ENCODE measurements around the gene CD247.
"Not testable (repeated sequence)": the region's sequence is repeated elsewhere in the genome, so short reads cannot be mapped to it uniquely, and the experiment has no call there.

CD247 gene

GRCh38 chr1:167518331-167518700 lies at the start of gene CD247:
Gene CD247, minus strand, starts transcription at chr1:167518529. Its CDS starts 64 bp downstream, at chr1:167518465.
- no peak for FAIRE-seq

DNA sequence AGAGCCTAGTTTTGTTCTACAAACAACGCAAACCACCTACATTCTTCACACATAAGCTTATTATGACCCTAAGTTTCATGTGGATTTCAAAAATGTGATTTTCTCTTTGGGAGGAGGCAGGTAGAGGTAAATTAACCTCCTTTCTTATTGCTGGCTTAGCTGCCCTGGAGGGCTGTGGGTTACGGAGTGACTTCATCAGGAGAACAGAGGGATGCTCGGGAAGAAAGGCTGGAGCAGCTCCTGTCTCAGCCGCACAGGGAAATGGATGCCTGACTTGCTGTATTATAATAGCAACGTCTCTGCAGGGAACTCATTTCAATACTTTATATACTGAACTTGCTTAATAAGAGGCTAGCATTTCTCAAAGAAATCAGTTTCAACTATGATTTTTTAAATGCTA lies 49.3 kb upstream of the CD247 start:
- FAIRE-seq, result no peak

GRCh38 chr1:167566766-167567165 lies 48.4 kb upstream of the CD247 start:
- FAIRE-seq, result no peak

GRCh38 chr1:167565922-167566321 lies 47.6 kb upstream of the CD247 start:
- no peak for FAIRE-seq

DNA sequence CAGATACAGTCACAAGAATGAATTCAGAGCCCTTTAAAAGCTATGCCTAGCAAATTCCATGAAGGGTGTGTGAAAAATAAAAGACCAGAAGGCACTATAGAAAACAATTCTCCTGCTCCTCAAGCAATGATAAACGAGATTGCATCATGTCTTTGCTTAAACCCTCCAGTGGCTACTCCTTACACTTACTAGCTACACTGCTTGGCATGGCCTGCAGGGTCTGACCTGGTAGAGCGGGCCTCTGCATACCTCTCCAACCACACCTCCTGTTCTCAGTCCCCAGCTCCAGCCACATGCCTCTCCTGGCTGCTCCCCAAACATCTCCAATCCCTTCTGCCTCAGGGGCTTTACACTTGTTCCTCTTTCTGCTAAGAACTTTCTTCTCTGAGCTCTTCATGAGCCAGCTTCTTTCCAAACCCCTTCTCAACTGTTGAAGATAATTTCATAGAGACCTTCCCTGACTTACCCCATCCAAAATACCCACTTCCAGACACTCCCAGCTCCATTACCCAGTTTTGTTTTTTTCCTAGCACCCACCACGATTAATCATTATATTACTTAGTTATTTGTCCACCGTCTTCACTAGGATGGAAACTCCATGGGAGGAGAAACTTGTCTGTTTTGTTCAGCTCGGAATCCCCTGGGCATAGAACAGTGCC lies 46.4 kb upstream of the CD247 start:
- FAIRE-seq, result no peak

DNA sequence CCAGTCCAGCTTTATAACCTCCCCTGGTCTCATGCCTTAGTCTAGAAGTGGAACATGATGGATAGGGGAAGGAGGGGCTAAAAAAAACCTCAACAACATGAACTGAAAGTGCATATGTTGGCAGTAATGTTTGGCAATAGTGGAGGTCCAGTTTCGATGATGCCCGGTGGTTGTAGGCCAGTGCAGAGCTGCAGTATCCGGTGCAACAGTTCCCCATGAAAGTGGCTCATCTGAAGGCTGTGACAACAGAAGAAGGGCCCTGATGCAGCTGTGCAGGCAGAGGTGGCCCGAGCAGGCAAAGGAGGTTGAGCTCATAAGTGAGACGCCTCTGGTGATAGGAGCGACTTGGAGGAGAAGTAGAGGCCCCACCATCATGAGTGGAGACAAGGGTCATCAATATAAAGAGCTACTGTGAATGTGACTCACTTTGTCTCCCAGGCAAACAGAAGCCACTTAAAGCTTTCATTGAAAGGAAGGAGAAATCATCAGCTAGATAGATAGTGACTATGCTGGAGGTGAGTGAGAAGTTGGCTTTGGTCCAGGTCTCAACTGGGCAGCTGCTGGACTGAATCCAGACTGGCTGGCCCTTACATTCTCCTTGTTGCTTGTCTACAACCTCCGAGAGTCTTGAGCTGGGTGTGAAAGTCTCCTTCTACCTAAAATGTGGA lies 45.4 kb upstream of the CD247 start:
- no peak for FAIRE-seq

DNA sequence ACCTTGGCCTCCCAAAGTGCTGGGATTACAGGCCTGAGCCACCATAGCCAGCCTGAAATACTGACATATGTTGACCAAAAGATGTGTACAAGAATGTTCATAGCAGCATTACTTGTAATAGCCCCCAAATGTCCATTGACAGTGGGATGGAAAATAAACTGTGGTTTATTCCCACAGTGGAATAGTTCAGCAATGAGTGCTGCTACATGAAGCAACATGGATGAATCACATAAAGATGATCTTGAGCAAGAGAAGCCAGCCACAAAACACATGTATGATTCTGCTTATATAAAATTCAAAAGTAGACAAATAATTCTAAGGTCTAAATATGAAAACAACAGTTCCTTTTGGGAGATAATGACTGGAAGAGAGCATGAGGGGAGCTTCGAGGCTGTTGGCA lies 44.4 kb upstream of the CD247 start:
- no peak for FAIRE-seq

DNA sequence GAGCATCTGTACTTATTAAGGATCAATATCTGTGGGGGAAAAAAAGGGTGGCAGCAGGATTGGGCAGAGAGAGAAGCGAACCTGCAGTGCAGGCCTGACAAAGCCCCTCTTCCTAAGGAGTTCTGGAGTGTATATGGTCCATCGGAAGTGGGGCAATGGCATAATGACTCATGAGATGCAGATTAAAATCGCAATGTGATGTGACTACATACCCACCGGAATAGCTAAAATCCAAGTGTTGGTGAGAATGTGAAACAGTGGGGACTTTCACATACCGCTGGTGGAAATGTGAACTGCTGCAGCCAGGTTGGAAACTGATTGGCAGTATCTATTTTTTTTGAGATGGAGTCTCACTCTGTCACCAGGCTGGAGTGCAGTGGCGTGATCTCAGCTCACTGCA lies 43.4 kb upstream of the CD247 start:
- no peak for FAIRE-seq

- no peak for FAIRE-seq
Observed at GRCh38 chr1:167555971-167556714, 37.8 kb upstream of the CD247 start.

- FAIRE-seq, result not testable (repeated sequence)
Observed at GRCh38 chr1:167555072-167555471, 36.7 kb upstream of the CD247 start.

GRCh38 chr1:167554028-167554779 lies 35.9 kb upstream of the CD247 start:
- FAIRE-seq, result no peak

DNA sequence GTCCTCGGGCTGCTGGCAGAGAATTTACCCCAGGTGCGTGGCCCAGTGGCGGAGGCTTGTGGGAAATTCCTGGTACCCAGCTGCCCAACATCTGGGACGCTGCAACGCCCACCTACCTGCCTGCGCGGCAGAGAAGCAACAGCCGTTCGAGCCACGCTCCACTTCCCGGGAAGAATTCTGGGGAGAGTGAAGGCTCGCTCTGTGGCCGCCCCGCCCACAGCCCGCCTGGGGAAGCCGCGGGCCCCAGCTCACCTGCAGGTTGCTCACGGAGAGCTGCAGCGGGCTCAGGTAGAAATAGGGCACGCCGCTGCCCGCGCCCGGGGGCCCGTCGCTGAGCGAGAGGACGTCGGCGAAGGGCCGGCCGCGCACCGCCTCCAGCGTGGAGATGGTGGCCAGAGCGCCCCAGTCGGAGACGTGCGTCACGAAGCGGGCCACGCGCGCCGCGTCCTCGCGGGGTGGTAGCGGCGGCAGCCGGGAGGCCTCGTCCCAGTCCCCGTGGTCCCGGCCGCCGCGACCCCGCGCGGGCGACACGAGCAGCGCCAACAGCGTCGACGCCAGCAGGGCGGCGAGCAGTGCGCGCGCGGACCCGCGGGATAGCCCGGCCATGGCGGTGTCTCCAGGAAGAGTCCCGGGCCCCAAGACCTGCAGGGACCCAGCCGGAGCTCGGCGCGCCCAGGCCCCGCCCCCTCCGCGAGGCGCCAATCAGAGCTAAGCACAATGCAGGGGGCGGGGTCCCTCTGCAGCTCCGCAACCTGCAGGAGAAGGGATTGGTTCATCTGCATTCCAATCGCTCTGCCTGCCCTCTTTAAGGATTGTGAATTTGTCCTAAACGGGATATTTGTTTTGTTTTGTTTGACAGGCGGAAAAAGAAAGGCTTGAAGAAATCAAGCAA lies 35.1 kb upstream of the CD247 start, which contains the start of gene CREG1:
TSS of gene CREG1 (minus strand) at position 627 of the 892 bp plus-strand sequence.
- FAIRE-seq, result no peak

DNA sequence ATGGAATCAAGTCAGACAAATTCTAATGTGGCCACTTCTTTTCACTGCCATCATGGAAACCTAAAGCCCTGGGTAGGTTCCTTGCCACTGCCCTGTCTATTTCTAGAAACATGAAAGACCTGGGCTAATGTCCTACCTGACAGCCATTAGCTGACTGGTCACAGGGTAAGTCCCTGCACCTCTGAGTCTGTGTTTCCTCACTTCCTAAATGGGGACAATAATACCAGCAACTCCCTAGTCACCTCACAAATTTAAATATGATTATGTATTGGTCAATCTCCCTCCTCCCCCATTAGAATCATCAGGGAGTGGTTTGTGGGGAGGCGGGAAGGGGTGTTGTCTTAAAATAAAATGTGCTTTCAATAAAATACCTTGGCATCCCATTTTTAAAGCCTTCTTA lies 33.0 kb upstream of the CD247 start:
- FAIRE-seq, result no peak

GRCh38 chr1:167548059-167548932 lies 30.0 kb upstream of the CD247 start:
- no peak for FAIRE-seq

GRCh38 chr1:167546935-167547334 lies 28.6 kb upstream of the CD247 start:
- no peak for FAIRE-seq

DNA sequence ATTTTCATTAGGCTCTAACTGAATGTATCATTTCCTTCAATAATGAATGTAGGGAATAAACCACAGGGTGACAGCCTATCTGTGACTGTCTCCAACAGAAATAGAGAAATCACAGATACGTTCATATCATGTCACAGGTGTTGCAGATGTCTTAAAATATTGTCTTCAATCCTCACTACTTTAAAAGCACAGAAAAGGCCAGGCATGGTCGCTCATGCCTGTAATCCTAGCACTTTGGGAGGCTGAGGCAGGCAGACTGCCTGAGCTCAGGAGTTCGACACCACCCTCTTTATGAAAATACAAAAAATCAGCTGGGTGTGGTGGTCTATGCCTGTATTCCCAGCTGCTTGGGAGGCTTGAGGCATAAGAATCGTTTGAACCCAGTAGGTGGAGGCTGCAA lies 27.0 kb upstream of the CD247 start:
- no peak for FAIRE-seq

- FAIRE-seq, result no peak
Observed at GRCh38 chr1:167544447-167545093, 26.2 kb upstream of the CD247 start.

DNA sequence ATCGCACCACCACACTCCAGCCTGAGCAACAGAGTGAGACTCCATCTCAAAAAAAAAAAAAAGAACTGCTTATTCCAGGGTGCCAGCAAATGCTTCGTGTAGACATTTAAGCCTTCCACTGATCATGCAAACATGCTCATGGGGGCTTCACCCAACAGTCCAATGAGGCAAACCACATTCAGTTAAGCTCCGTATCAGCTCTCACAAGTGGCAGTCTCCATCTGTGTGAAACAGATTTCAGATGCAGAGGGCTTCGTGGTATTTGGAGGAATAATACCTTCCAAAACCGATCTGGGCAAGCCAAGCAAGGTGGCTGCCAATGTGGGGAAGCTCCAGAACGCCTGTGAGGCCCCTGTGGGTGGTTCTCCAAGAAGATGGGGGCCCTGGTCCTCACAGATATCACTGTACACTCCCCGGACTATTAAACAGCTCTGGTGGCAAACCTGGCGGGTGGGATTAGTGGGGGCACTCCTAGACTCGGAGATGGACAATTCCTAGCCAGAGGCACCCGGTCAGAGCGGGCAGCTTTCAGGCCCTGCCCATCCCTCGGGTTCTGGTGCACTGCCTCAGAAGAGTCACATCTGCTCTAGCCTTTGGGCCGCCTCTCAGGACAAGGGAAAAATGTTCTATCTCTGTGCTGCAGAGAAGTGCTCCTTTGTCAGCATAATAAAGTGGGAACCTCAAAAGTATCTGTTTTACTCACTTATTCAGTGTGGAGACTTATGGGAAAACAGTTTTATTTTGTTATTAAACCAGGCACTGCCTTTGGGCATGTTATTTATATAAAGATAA lies 25.1 kb upstream of the CD247 start:
- no peak for FAIRE-seq

All from colon (tissue), 2 donors.